Retinal pigment epithelial cell (primary cell): ENCODE measurements around the gene RTL1.

Source experiments
- DNase-seq: peaks from one replicate; pipeline ENCODE4 v3.0.0-alpha.2; 2010; ENCODE audit warnings: low read depth
- H3K4me3 ChIP-seq: 2 replicates; pipeline ENCODE4 v1.5.1; 2011; ENCODE audit warnings: mild to moderate bottlenecking, low read length, control low read depth, moderate library complexity
- CTCF ChIP-seq: conservative IDR thresholded peaks from 2 replicates; pipeline ENCODE4 v1.5.1; 2011; ENCODE audit warnings: low read depth, low read length, control low read depth, inconsistent platforms

Gene RTL1

GRCh38 chr14:100885617-100886016 lies 17.9 kb downstream of the RTL1 start:
- no peak for TF ChIP-seq CTCF
- no peak for DNase-seq
- no peak overlapping the region for H3K4me3 ChIP-seq

GRCh38 chr14:100885196-100885595 lies 18.3 kb downstream of the RTL1 start:
- no peak overlapping the region for H3K4me3 ChIP-seq
- no peak for TF ChIP-seq CTCF

GRCh38 chr14:100884456-100884855 lies 19.1 kb downstream of the RTL1 start:
- no peak for DNase-seq
- H3K4me3 ChIP-seq = no peak overlapping the region
- TF ChIP-seq CTCF = no peak

More at GRCh38 chr14:100885196-100885595, 18.3 kb downstream of the RTL1 start:
- DNase-seq = no peak

- TF ChIP-seq CTCF = no peak
- no peak for DNase-seq
- no peak overlapping the region for H3K4me3 ChIP-seq
These were observed 19.8 kb downstream of the RTL1 start for GRCh38 chr14:100883789-100884101.

- TF ChIP-seq CTCF = no peak
- H3K4me3 ChIP-seq = no peak overlapping the region
These were observed 20.3 kb downstream of the RTL1 start for GRCh38 chr14:100882991-100883788.

GRCh38 chr14:100882026-100882967 lies 21.2 kb downstream of the RTL1 start:
- no peak for TF ChIP-seq CTCF
- DNase-seq = no peak

More at GRCh38 chr14:100882991-100883788, 20.3 kb downstream of the RTL1 start:
- DNase-seq = no peak

More at GRCh38 chr14:100882026-100882967, 21.2 kb downstream of the RTL1 start:
- H3K4me3 ChIP-seq = no peak overlapping the region
